PC-9 (cell line): ENCODE measurements around the gene HRH4.

Source experiments
- EZH2 ChIP-seq: fragments of 200-600 bp; sonication (generic); IDR thresholded peaks from 2 replicates; pipeline ENCODE4 v1.8.0; 2017; ENCODE audit warnings: antibody characterized with exemption, low read depth
- TF ChIP-seq, protein P1 (sequence below): fragments of 200-600 bp; sonication (generic); conservative IDR thresholded peaks from 2 replicates; pipeline ENCODE4 v1.6.1; 2017; ENCODE audit warnings: mixed run types, antibody characterized with exemption, mild to moderate bottlenecking, moderate library complexity

DNA sequence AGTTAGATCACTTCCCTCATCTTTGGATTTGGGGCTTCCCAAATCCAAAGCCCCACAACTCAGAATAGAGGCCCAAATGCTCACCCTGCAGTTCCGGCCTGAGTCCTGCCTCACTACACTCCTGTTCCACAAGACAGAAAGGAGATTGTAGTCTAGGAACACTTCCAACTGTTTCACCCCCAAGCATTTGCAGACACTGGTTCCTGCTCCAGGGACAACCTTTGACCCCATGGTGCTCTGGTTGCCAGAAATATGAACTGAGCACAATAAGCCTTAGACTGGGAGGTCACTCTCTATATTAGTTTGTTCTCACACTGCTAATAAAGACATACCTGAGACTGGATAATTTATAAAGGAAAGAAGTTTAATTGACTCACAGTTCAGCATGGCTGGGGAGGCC, 49.0 kb downstream of the HRH4 start:
- TF ChIP-seq, protein P1, sequence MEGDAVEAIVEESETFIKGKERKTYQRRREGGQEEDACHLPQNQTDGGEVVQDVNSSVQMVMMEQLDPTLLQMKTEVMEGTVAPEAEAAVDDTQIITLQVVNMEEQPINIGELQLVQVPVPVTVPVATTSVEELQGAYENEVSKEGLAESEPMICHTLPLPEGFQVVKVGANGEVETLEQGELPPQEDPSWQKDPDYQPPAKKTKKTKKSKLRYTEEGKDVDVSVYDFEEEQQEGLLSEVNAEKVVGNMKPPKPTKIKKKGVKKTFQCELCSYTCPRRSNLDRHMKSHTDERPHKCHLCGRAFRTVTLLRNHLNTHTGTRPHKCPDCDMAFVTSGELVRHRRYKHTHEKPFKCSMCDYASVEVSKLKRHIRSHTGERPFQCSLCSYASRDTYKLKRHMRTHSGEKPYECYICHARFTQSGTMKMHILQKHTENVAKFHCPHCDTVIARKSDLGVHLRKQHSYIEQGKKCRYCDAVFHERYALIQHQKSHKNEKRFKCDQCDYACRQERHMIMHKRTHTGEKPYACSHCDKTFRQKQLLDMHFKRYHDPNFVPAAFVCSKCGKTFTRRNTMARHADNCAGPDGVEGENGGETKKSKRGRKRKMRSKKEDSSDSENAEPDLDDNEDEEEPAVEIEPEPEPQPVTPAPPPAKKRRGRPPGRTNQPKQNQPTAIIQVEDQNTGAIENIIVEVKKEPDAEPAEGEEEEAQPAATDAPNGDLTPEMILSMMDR, result no peak
- TF ChIP-seq EZH2, result no peak
